GM23338 (cell line): Measurements from ENCODE around the gene IPO8. TPM values are rescaled to one million over a fixed set of nuclear protein-coding genes. Genes with fewer than 3 reads are reported as not detected.

Experiments
- ATAC-seq: fragments of 200-7000 bp; cut with Tn5 transposase; 3 replicates; pipeline ENCODE4 v1.9.1; 2020
- DNase-seq: peaks from one replicate; pipeline ENCODE4 v3.0.0-alpha.2; 2015; ENCODE audit warnings: low spot score
- H2AFZ ChIP-seq: fragments of 200-600 bp; sonication (generic); 2 replicates; pipeline ENCODE4 v1.8.0; 2016; ENCODE audit warnings: antibody characterized with exemption, mild to moderate bottlenecking, moderate library complexity
- H3F3A ChIP-seq: fragments of 200-600 bp; sonication (generic); replicated peaks from 2 replicates; pipeline ENCODE4 v1.8.0; 2017; ENCODE audit warnings: antibody characterized with exemption, mixed run types, low read depth
- H3K27ac ChIP-seq: fragments of 200-600 bp; sonication (generic); 2 replicates; pipeline ENCODE4 v1.6.1; 2016; ENCODE audit warnings: low read depth
- H3K27me3 ChIP-seq: fragments of 200-600 bp; sonication (generic); 2 replicates; pipeline ENCODE4 v1.8.0; 2016; ENCODE audit warnings: mild to moderate bottlenecking, mixed run types, moderate library complexity; ENCODE audit not compliant: insufficient read depth
- H3K36me3 ChIP-seq: fragments of 200-600 bp; sonication (generic); 2 replicates; pipeline ENCODE4 v1.8.0; 2016; ENCODE audit warnings: mild to moderate bottlenecking; ENCODE audit not compliant: insufficient read depth
- H3K4me1 ChIP-seq: fragments of 200-600 bp; sonication (generic); 2 replicates; pipeline ENCODE4 v1.8.0; 2016; ENCODE audit warnings: mild to moderate bottlenecking, moderate library complexity; ENCODE audit not compliant: insufficient read depth
- H3K4me2 ChIP-seq: fragments of 200-600 bp; sonication (generic); 2 replicates; pipeline ENCODE4 v1.7.1; 2017; ENCODE audit warnings: mixed run types
- H3K4me3 ChIP-seq: fragments of 200-600 bp; sonication (generic); 2 replicates; pipeline ENCODE4 v1.6.1; 2016; ENCODE audit warnings: mixed run types
- H3K79me2 ChIP-seq: fragments of 200-600 bp; sonication (generic); replicated peaks from 2 replicates; pipeline ENCODE4 v1.8.0; 2017; ENCODE audit warnings: mild to moderate bottlenecking; ENCODE audit not compliant: insufficient read depth
- H3K9me2 ChIP-seq: fragments of 200-600 bp; sonication (generic); 2 replicates; pipeline ENCODE4 v1.8.0; 2017; ENCODE audit not compliant: insufficient read depth
- H4K20me1 ChIP-seq: fragments of 200-600 bp; sonication (generic); replicated peaks from 2 replicates; pipeline ENCODE4 v1.8.0; 2017; ENCODE audit warnings: mild to moderate bottlenecking; ENCODE audit not compliant: insufficient read depth
- H3K27ac Mint-ChIP-seq: 2 replicates; pipeline ENCODE4 v1.8.0; 2020; ENCODE audit warnings: inconsistent platforms, mild to moderate bottlenecking, moderate library complexity, mixed read lengths
- H3K27me3 Mint-ChIP-seq: 3 replicates; pipeline ENCODE4 v1.8.0; 2022; ENCODE audit warnings: low read depth, mild to moderate bottlenecking, moderate library complexity, mixed read lengths, inconsistent platforms; ENCODE audit not compliant: insufficient read depth, poor library complexity
- H3K36me3 Mint-ChIP-seq: 3 replicates; pipeline ENCODE4 v1.8.0; 2021; ENCODE audit warnings: low read depth, mild to moderate bottlenecking, inconsistent platforms, moderate library complexity, mixed read lengths
- H3K4me1 Mint-ChIP-seq: 3 replicates; pipeline ENCODE4 v1.8.0; 2020; ENCODE audit warnings: mild to moderate bottlenecking, inconsistent platforms, mixed read lengths
- H3K4me3 Mint-ChIP-seq: 3 replicates; pipeline ENCODE4 v1.8.0; 2021; ENCODE audit warnings: moderate library complexity, mild to moderate bottlenecking, inconsistent platforms, mixed read lengths
- H3K9me3 Mint-ChIP-seq: 3 replicates; pipeline ENCODE4 v1.8.0; 2020; ENCODE audit warnings: moderate library complexity, mild to moderate bottlenecking, inconsistent platforms, mixed read lengths
- CREB1 ChIP-seq: fragments of 250-450 bp; sonication (Bioruptor Pico); IDR thresholded peaks from 2 replicates; pipeline ENCODE4 v1.5.0; 2020; ENCODE audit warnings: low read depth, mild to moderate bottlenecking, moderate library complexity
- CTCF ChIP-seq, 2 experiments: fragments of 200-600 bp in 1 of 2; sonication (generic) in 1 of 2; conservative IDR thresholded peaks; 2 replicates each; pipeline versions ENCODE4 v1.5.1 to v1.6.1; 2016 to 2017; ENCODE audit warnings: antibody characterized with exemption in 2 of 2, low read depth in 2 of 2, mild to moderate bottlenecking in 2 of 2, moderate library complexity in 1 of 2
- ETS1 ChIP-seq: IDR thresholded peaks from 2 replicates; pipeline ENCODE4 v1.6.1; 2016; ENCODE audit warnings: antibody characterized with exemption
- EZH2 ChIP-seq: fragments of 200-600 bp; sonication (generic); IDR thresholded peaks from one replicate; pipeline ENCODE4 v1.8.0; 2017; ENCODE audit warnings: antibody characterized with exemption, mild to moderate bottlenecking, low read depth; ENCODE audit not compliant: unreplicated experiment
- EZH2phosphoT487 ChIP-seq: fragments of 200-600 bp; sonication (generic); IDR thresholded peaks from one replicate; pipeline ENCODE4 v1.8.1; 2018; ENCODE audit warnings: antibody characterized with exemption; ENCODE audit not compliant: unreplicated experiment
- JUNB ChIP-seq: IDR thresholded peaks from one replicate; pipeline ENCODE4 v1.6.1; 2016; ENCODE audit warnings: antibody characterized with exemption; ENCODE audit not compliant: unreplicated experiment
- NANOG ChIP-seq: IDR thresholded peaks from 2 replicates; pipeline ENCODE4 v1.6.1; 2016; ENCODE audit warnings: antibody characterized with exemption, borderline replicate concordance
- POLR2AphosphoS5 ChIP-seq: IDR thresholded peaks from 2 replicates; pipeline ENCODE4 v1.6.1; 2016; ENCODE audit warnings: antibody characterized with exemption, low read depth
- REST ChIP-seq: IDR thresholded peaks from one replicate; pipeline ENCODE4 v1.6.1; 2018; ENCODE audit warnings: antibody characterized with exemption; ENCODE audit not compliant: unreplicated experiment
- STAT1 ChIP-seq: IDR thresholded peaks from one replicate; pipeline ENCODE4 v1.6.1; 2016; ENCODE audit warnings: antibody characterized with exemption; ENCODE audit not compliant: unreplicated experiment
- ZNF114 ChIP-seq: fragments of 250-450 bp; sonication (Bioruptor Pico); IDR thresholded peaks from 2 replicates; pipeline ENCODE4 v1.5.0; 2020; ENCODE audit warnings: mild to moderate bottlenecking, moderate library complexity
- ZNF331 ChIP-seq: fragments of 250-450 bp; sonication (Bioruptor Pico); IDR thresholded peaks from 2 replicates; pipeline ENCODE4 v1.5.0; 2020; ENCODE audit warnings: low read depth, mild to moderate bottlenecking, moderate library complexity
- polyA plus RNA-seq: library from polyadenylated mRNA; unstranded; fragments of >200 nt; fragmentation: Nextera tagmentation; extraction: Ambion mirVana; gene quantifications from 2 replicates; pipeline ENCODE4 v1.2.1, GENCODE V29; 2016
- total RNA-seq: library from RNA; depleted of rRNA; stranded (reverse); fragments of >200 nt; shearing (Covaris generic); gene quantifications from 2 replicates; pipeline ENCODE4 v1.2.3, GENCODE V29; 2014
- TF ChIP-seq, protein P1 (sequence below): fragments of 250-450 bp; sonication (Bioruptor Pico); IDR thresholded peaks from 2 replicates; pipeline ENCODE4 v1.5.0; 2020; ENCODE audit warnings: mild to moderate bottlenecking, moderate library complexity

Gene IPO8
- total and polyA plus RNA-seq, 2 experiments from 2014 or later = 13.4 to 53.6 TPM

- H3K36me3 Mint-ChIP-seq = peaks cover 12% of the 10 kb centered on the region; the same call in 2 of the 3 replicates
- no peaks in the 10 kb centered on the region for H3K9me3 Mint-ChIP-seq
- Histone ChIP-seq H3K36me3 (peaks cover 6% of the 10 kb centered on the region; the same call in 1 of the 2 replicates), H3K4me3 (no peak overlapping the region), H3K27ac (no peak overlapping the region), H3K4me2 (no peak overlapping the region), H3K79me2 (no peaks in the 10 kb centered on the region), H3K9me2 (no peaks in the 10 kb centered on the region), H3K27me3 (no peaks in the 10 kb centered on the region), H4K20me1 (no peaks in the 10 kb centered on the region), H3K4me1 (no peaks in the 10 kb centered on the region), H2AFZ (no peak overlapping the region), H3F3A (no peaks in the 10 kb centered on the region)
- H3K4me3 Mint-ChIP-seq = no peak overlapping the region
- no peaks in the 10 kb centered on the region for H3K4me1 Mint-ChIP-seq
- H3K27me3 Mint-ChIP-seq = no peaks in the 10 kb centered on the region
- ATAC-seq (no peak), DNase-seq (no peak)
- H3K27ac Mint-ChIP-seq = no peak overlapping the region
- TF ChIP-seq CTCF (conservative IDR thresholded peaks at IDR 0.05; ENCODE audit: low read depth in 2 of 2) (no peak), NANOG (no peak), POLR2AphosphoS5 (no peak), ZNF114 (CRISPR knock-in tag) (no peak), REST (no peak), ZNF331 (CRISPR knock-in tag) (no peak), ETS1 (no peak), CREB1 (CRISPR knock-in tag) (no peak), EZH2 (no peak), EZH2phosphoT487 (no peak), STAT1 (no peak), JUNB (no peak)
- TF ChIP-seq, protein P1, sequence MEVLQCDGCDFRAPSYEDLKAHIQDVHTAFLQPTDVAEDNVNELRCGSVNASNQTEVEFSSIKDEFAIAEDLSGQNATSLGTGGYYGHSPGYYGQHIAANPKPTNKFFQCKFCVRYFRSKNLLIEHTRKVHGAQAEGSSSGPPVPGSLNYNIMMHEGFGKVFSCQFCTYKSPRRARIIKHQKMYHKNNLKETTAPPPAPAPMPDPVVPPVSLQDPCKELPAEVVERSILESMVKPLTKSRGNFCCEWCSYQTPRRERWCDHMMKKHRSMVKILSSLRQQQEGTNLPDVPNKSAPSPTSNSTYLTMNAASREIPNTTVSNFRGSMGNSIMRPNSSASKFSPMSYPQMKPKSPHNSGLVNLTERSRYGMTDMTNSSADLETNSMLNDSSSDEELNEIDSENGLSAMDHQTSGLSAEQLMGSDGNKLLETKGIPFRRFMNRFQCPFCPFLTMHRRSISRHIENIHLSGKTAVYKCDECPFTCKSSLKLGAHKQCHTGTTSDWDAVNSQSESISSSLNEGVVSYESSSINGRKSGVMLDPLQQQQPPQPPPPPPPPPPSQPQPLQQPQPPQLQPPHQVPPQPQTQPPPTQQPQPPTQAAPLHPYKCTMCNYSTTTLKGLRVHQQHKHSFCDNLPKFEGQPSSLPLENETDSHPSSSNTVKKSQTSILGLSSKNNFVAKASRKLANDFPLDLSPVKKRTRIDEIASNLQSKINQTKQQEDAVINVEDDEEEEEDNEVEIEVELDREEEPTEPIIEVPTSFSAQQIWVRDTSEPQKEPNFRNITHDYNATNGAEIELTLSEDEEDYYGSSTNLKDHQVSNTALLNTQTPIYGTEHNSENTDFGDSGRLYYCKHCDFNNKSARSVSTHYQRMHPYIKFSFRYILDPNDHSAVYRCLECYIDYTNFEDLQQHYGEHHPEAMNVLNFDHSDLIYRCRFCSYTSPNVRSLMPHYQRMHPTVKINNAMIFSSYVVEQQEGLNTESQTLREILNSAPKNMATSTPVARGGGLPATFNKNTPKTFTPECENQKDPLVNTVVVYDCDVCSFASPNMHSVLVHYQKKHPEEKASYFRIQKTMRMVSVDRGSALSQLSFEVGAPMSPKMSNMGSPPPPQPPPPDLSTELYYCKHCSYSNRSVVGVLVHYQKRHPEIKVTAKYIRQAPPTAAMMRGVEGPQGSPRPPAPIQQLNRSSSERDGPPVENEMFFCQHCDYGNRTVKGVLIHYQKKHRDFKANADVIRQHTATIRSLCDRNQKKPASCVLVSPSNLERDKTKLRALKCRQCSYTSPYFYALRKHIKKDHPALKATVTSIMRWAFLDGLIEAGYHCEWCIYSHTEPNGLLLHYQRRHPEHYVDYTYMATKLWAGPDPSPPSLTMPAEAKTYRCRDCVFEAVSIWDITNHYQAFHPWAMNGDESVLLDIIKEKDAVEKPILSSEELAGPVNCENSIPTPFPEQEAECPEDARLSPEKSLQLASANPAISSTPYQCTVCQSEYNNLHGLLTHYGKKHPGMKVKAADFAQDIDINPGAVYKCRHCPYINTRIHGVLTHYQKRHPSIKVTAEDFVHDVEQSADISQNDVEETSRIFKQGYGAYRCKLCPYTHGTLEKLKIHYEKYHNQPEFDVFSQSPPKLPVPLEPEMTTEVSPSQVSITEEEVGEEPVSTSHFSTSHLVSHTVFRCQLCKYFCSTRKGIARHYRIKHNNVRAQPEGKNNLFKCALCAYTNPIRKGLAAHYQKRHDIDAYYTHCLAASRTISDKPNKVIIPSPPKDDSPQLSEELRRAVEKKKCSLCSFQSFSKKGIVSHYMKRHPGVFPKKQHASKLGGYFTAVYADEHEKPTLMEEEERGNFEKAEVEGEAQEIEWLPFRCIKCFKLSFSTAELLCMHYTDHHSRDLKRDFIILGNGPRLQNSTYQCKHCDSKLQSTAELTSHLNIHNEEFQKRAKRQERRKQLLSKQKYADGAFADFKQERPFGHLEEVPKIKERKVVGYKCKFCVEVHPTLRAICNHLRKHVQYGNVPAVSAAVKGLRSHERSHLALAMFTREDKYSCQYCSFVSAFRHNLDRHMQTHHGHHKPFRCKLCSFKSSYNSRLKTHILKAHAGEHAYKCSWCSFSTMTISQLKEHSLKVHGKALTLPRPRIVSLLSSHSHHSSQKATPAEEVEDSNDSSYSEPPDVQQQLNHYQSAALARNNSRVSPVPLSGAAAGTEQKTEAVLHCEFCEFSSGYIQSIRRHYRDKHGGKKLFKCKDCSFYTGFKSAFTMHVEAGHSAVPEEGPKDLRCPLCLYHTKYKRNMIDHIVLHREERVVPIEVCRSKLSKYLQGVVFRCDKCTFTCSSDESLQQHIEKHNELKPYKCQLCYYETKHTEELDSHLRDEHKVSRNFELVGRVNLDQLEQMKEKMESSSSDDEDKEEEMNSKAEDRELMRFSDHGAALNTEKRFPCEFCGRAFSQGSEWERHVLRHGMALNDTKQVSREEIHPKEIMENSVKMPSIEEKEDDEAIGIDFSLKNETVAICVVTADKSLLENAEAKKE (CRISPR knock-in tag) = no peak
These were observed 65.3 kb downstream of the IPO8 start for GRCh38 chr12:30630076-30630978.
